T-cell (primary cell): ENCODE results near the gene BFSP2. TPM values are rescaled to one million over a fixed set of nuclear protein-coding genes. Genes with fewer than 3 reads are reported as not detected.

Experiments
- ATAC-seq, 4 experiments: fragments of 200-7000 bp in 3 of 4; fragments of 150-1000 bp in 1 of 4; cut with Tn5 transposase; replicated peaks in 1 of 4; 1 replicate in 3 of 4; 2 replicates in 1 of 4; pipeline ENCODE4 v1.10.0; 2021; ENCODE audit warnings: moderate library complexity in 3 of 4, mild to moderate bottlenecking in 2 of 4, moderate number of reproducible peaks in 1 of 4
- CTCF ChIA-PET, 2 donors: fragments of 300-600 bp; sonication (Branson Sonifier 250); formaldehyde crosslinking; loops; one replicate each; lab custom pipeline; 2022; ENCODE audit warnings: antibody characterized with exemption in 2 of 2; lab: Charles Lee
- POLR2A ChIA-PET, 2 donors: fragments of 300-600 bp; sonication (Branson Sonifier 250); formaldehyde crosslinking; loops; one replicate each; lab custom pipeline; 2022; ENCODE audit warnings: antibody characterized with exemption in 2 of 2; lab: Charles Lee
- DNase-seq, 35 experiments: peaks; one replicate each; pipeline versions ENCODE4 v3.0.0 to v3.0.0-alpha.2; 2013 to 2023
- H3K27ac ChIP-seq: one replicate; pipeline ENCODE4 v1.5.1; 2013; ENCODE audit warnings: low read length
- H3K27me3 ChIP-seq, 2 experiments: replicated peaks in 1 of 2; 1 replicate in 1 of 2; 2 replicates in 1 of 2; pipeline versions ENCODE4 v1.6.1 to v1.7.0; 2013; ENCODE audit warnings: low read length in 1 of 2, mixed read lengths in 1 of 2; ENCODE audit not compliant: control insufficient read depth in 2 of 2, insufficient read depth in 2 of 2; ENCODE audit errors: extremely low read depth in 1 of 2
- H3K36me3 ChIP-seq, 2 donors: 1 replicate in 1 of 2; 2 replicates in 1 of 2; pipeline versions ENCODE4 v1.6.1 to v1.7.0; 2013; ENCODE audit warnings: low read length in 1 of 2; ENCODE audit not compliant: control insufficient read depth in 2 of 2, insufficient read depth in 1 of 2; ENCODE audit errors: extremely low read depth in 1 of 2
- H3K4me1 ChIP-seq, 2 experiments: 1 replicate in 1 of 2; 2 replicates in 1 of 2; pipeline versions ENCODE4 v1.6.1 to v1.7.0; 2013; ENCODE audit warnings: low read length in 2 of 2, mixed read lengths in 1 of 2; ENCODE audit not compliant: insufficient read depth in 2 of 2, control insufficient read depth in 1 of 2; ENCODE audit errors: extremely low read depth in 1 of 2
- H3K4me3 ChIP-seq, 2 donors: 1 replicate in 1 of 2; 2 replicates in 1 of 2; pipeline versions ENCODE4 v1.5.1 to v1.7.0; 2013; ENCODE audit warnings: mild to moderate bottlenecking in 2 of 2, low read length in 1 of 2, moderate library complexity in 1 of 2; ENCODE audit not compliant: control insufficient read depth in 1 of 2; ENCODE audit errors: extremely low read depth in 1 of 2
- H3K9me3 ChIP-seq: 2 replicates; pipeline ENCODE4 v1.7.0; 2013
- H3K27ac Mint-ChIP-seq, 2 donors: one replicate each; pipeline ENCODE4 v1.8.0; 2020 to 2021; ENCODE audit warnings: mild to moderate bottlenecking in 2 of 2, mixed read lengths in 2 of 2
- H3K27me3 Mint-ChIP-seq, 2 donors: one replicate each; pipeline ENCODE4 v1.8.0; 2021 to 2022; ENCODE audit warnings: mixed read lengths in 2 of 2
- H3K36me3 Mint-ChIP-seq: one replicate; pipeline ENCODE4 v1.8.0; 2021; ENCODE audit warnings: mixed read lengths
- H3K4me1 Mint-ChIP-seq, 3 donors: one replicate each; pipeline ENCODE4 v1.8.0; 2020 to 2022; ENCODE audit warnings: mixed read lengths in 3 of 3, mild to moderate bottlenecking in 1 of 3
- H3K4me3 Mint-ChIP-seq, 3 donors: one replicate each; pipeline ENCODE4 v1.8.0; 2020 to 2022; ENCODE audit warnings: mild to moderate bottlenecking in 3 of 3, mixed read lengths in 3 of 3, moderate library complexity in 3 of 3
- H3K9me3 Mint-ChIP-seq, 3 donors: one replicate each; pipeline ENCODE4 v1.8.0; 2020 to 2022; ENCODE audit warnings: mixed read lengths in 3 of 3
- WGBS: methylation state at CpG from one replicate; pipeline ENCODE4 v1.1.5; 2013; ENCODE audit warnings: missing lambda C conversion rate; ENCODE audit not compliant: insufficient coverage; 5-methylcytosine and 5-hydroxymethylcytosine counted together
- total RNA-seq, 35 experiments: library from RNA in 6 of 35; stranded (reverse) in 6 of 35; fragments of 120-200 nt in 1 of 35; gene quantifications; one replicate each; pipeline versions ENCODE4 v1.2.1 to v1.2.4 and lab custom pipeline; 2013 to 2026

BFSP2 gene
- total RNA-seq, 5 donors from 2014 or later (not counting 1 experiment from before 2014, with no cell fraction given), result 0.98 TPM; not detected in 4

DNA sequence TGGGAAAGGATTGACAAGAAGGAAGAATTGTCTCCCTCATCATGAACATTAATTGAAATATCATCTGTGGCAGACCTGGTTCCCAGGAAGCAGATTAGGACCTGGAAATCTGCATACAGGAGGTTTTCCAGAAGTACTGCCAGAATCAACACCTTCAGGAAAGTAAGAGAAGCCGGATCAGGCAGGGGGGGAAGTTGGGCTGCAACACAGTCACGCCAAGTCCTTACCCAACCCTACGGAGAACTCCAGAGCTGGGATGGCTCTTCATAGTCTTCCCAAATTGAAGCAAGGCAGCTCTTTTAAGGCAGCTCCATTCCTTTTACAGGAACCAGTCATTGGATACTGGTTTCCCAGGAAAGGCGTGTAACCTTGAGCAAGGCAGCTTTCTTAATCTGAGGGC lies 35.2 kb upstream of the BFSP2 start:
- CTCF ChIA-PET, result no interaction called here
- no peaks in the 10 kb centered on the region for H3K9me3 Mint-ChIP-seq

DNA sequence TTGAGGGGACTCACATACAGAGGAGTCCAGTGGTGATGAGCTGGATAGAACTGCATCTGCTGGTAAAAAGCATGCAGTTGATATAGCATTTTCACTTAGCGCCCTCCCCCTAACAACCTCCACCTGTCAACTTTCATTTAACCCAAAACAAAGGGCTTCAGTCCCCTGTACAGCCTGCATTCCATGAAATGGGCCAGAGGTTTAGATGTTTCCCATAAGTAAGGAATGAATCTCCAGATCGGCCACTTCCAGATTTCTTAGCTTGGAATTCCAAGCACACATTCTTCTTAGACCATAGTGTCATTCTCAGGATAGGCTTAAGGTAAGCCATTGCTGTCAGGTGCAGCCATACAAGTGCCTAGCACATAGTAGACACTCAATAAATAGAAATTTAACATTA lies 32.9 kb upstream of the BFSP2 start:
- no peak for ATAC-seq
- no peak overlapping the region for H3K4me3 Mint-ChIP-seq
- no peak for DNase-seq
- CTCF ChIA-PET, result no interaction called here
- H3K36me3 Mint-ChIP-seq, result no peaks in the 10 kb centered on the region
- peaks cover 0 to 5% of the 10 kb centered on the region in 2 donors for H3K27me3 Mint-ChIP-seq
- Histone ChIP-seq H3K4me3 (no peak overlapping the region), H3K27ac (no peak overlapping the region), H3K36me3 (no peaks in the 10 kb centered on the region), H3K27me3 (no peaks in the 10 kb centered on the region), H3K4me1 (no peaks in the 10 kb centered on the region), H3K9me3 (no peaks in the 10 kb centered on the region)
- 100% methylated on average over 1 of the region's 2 CpGs for WGBS
- POLR2A ChIA-PET, result no interaction called here
- no peak overlapping the region for H3K27ac Mint-ChIP-seq
- H3K4me1 Mint-ChIP-seq, result no peaks in the 10 kb centered on the region
- H3K9me3 Mint-ChIP-seq, result no peaks in the 10 kb centered on the region

More for the DNA sequence above, 35.2 kb upstream of the BFSP2 start:
- Mint-ChIP-seq H3K4me3 (no peak overlapping the region), H3K36me3 (no peaks in the 10 kb centered on the region), H3K27ac (no peak overlapping the region), H3K4me1 (no peaks in the 10 kb centered on the region), H3K27me3 (peaks cover 0 to 5% of the 10 kb centered on the region in 2 donors)
- 95% methylated on average over 4 of the region's 4 CpGs for WGBS
- Histone ChIP-seq H3K27me3 (no peaks in the 10 kb centered on the region), H3K27ac (no peak overlapping the region), H3K4me3 (no peak overlapping the region), H3K4me1 (no peaks in the 10 kb centered on the region), H3K9me3 (no peaks in the 10 kb centered on the region), H3K36me3 (no peaks in the 10 kb centered on the region)
- ATAC-seq, result no peak
- POLR2A ChIA-PET, result no interaction called here
- no peak for DNase-seq

DNA sequence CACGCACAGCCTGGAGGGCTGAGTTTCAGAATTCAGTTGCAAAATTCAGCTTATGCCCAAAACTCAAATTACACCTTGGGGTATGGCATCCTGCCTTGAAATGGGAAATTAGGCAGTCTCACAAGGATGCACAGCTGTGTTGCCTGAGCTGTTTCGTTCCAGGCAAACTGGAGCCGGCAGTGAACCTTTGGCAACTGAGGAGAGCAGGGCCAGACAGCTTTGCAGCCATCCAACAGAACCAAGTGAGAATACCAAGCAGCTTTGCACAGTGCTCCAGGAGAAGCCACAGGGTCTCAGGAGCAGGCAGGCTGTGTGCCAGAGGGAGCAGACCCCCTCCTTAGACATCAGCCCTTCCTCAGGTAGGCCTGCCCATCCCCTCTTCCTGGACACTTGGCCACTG lies 32.5 kb upstream of the BFSP2 start:
- Histone ChIP-seq H3K36me3 (no peaks in the 10 kb centered on the region), H3K9me3 (no peaks in the 10 kb centered on the region), H3K4me3 (no peak overlapping the region), H3K4me1 (no peaks in the 10 kb centered on the region), H3K27me3 (no peaks in the 10 kb centered on the region), H3K27ac (no peak overlapping the region)
- ChIA-PET POLR2A (no interaction called here), CTCF (no interaction called here)
- H3K36me3 Mint-ChIP-seq, result no peaks in the 10 kb centered on the region
- H3K27ac Mint-ChIP-seq, result no peak overlapping the region
- DNase-seq, result no peak
- no peaks in the 10 kb centered on the region for H3K4me1 Mint-ChIP-seq
- no peak overlapping the region for H3K4me3 Mint-ChIP-seq
- peaks cover 0 to 5% of the 10 kb centered on the region in 2 donors for H3K27me3 Mint-ChIP-seq
- no peaks in the 10 kb centered on the region for H3K9me3 Mint-ChIP-seq
- no peak for ATAC-seq
- 89% methylated on average over 2 of the region's 3 CpGs for WGBS

DNA sequence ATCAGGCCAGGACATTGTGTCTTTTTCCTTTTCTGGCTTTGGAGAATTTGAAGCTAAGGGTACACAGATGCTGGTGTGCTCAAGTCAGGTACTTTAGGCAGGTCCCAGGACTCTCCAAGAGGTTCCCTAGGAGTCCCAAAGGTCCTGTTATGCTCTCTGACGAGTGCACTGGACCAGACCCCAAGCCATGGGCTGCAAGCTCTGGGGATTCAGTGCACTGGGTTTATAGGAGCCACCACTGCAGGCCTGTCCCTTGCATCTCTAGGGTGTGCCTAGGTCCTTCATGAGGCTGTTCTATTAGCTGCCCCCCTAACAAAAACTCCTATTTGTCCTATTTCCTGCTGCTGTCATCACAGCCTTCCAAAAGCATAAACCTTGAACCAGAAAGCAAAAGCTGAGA lies 31.9 kb upstream of the BFSP2 start:
- no peak overlapping the region for H3K27ac Mint-ChIP-seq
- no peaks in the 10 kb centered on the region for H3K27me3 ChIP-seq
- ChIA-PET CTCF (no interaction called here), POLR2A (no interaction called here)
- no peak overlapping the region for H3K4me3 ChIP-seq
- no peaks in the 10 kb centered on the region for H3K9me3 ChIP-seq
- H3K36me3 Mint-ChIP-seq, result no peaks in the 10 kb centered on the region
- 54% methylated on average over 1 of the region's 1 CpG for WGBS
- H3K9me3 Mint-ChIP-seq, result no peaks in the 10 kb centered on the region
- H3K4me1 Mint-ChIP-seq, result no peaks in the 10 kb centered on the region
- H3K36me3 ChIP-seq, result no peaks in the 10 kb centered on the region
- H3K27ac ChIP-seq, result no peak overlapping the region
- no peak overlapping the region for H3K4me3 Mint-ChIP-seq
- H3K27me3 Mint-ChIP-seq, result peaks cover 0 to 5% of the 10 kb centered on the region in 2 donors
- no peaks in the 10 kb centered on the region for H3K4me1 ChIP-seq
- no peak for DNase-seq
- ATAC-seq, result no peak

DNA sequence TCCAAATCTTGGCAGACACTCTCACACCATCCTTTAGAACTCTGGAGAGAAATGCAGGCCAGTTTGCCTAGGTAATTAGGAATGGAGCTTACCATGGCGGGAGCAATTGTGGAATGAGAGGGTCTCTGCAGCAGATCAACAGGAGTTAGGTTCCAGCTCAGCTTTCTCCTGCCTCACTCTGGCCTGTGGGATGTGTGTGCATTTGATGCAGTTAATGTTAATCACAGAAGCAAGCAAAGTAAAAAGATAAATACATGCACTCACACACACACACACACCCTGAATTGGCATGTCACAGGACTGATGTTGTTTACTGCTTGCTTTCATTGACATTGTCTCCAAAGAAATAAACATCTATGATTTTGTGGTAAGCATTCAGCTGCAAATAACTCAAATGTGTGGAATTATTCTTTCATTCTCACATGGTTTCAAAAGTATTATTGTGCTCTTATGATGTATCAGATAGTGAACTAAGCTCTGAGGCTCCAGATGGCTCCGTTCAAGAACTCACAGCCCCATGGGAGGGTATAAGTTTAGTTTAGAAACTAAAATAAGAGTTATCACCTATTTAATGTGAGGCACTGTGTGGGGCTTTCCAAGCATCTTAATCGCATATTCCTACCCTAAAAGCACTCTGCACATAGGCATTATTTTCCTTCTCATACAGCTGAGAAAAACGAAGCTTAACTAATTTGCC lies 31.3 kb upstream of the BFSP2 start:
- H3K36me3 Mint-ChIP-seq, result no peaks in the 10 kb centered on the region
- peaks cover 0 to 5% of the 10 kb centered on the region in 2 donors for H3K27me3 Mint-ChIP-seq
- H3K4me1 ChIP-seq, result no peaks in the 10 kb centered on the region
- CTCF ChIA-PET, result no interaction called here
- H3K36me3 ChIP-seq, result no peaks in the 10 kb centered on the region
- H3K4me1 Mint-ChIP-seq, result no peaks in the 10 kb centered on the region
- H3K4me3 ChIP-seq, result no peak overlapping the region
- DNase-seq, result no peak
- no CpG with 5 or more reads among the region's 4 CpGs for WGBS
- ATAC-seq, result no peak
- H3K27me3 ChIP-seq, result no peaks in the 10 kb centered on the region
- H3K4me3 Mint-ChIP-seq, result no peak overlapping the region
- no peaks in the 10 kb centered on the region for H3K9me3 ChIP-seq
- no peak overlapping the region for H3K27ac Mint-ChIP-seq
- no peaks in the 10 kb centered on the region for H3K9me3 Mint-ChIP-seq
- no peak overlapping the region for H3K27ac ChIP-seq
- POLR2A ChIA-PET, result interaction anchor here in 1 of 2 donors (0.5 kb wide), 1 partner anchor 21 kb away, joined by 4 read pairs; no protein-coding TSS in a partner anchor

DNA sequence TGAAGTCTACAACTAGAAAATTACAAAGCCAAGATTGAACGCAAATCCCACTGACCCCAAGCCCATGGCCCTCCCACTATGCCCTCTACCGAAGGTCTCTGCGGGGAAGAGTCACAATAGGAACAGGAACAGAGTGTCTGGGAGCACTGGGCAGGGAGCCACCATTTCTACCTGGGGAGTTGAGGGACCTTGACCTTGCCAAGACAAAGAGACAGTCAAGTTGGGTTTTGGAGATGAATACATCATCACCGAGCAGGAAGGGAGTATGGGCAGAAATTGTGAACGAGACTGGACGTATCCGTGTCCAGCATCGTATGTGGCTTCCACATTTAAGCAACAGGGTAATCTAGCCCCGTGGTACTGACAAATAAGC lies 30.8 kb upstream of the BFSP2 start:
- Mint-ChIP-seq H3K27ac (no peak overlapping the region), H3K36me3 (no peaks in the 10 kb centered on the region), H3K4me3 (no peak overlapping the region), H3K27me3 (peaks cover 0 to 5% of the 10 kb centered on the region in 2 donors), H3K9me3 (no peaks in the 10 kb centered on the region), H3K4me1 (no peaks in the 10 kb centered on the region)
- no peak for DNase-seq
- no peak overlapping the region for H3K4me3 ChIP-seq
- POLR2A ChIA-PET, result interaction anchor here in 1 of 2 donors (0.5 kb wide), 1 partner anchor 20 kb away, joined by 4 read pairs; no protein-coding TSS in a partner anchor
- WGBS, result 94% methylated on average over 5 of the region's 9 CpGs
- no peaks in the 10 kb centered on the region for H3K36me3 ChIP-seq
- no peak overlapping the region for H3K27ac ChIP-seq
- CTCF ChIA-PET, result interaction anchor here in 1 of 2 donors (0.5 kb wide), 1 partner anchor 53 kb away, joined by 3 read pairs; no protein-coding TSS in a partner anchor
- H3K4me1 ChIP-seq, result no peaks in the 10 kb centered on the region
- no peaks in the 10 kb centered on the region for H3K27me3 ChIP-seq
- no peaks in the 10 kb centered on the region for H3K9me3 ChIP-seq
- no peak for ATAC-seq
